Brain microvascular endothelial cell (primary cell): ENCODE results near the gene KLHL29.

Experiments
- DNase-seq: peaks from one replicate; pipeline ENCODE4 v3.0.0-alpha.2; 2020
- H3K27ac ChIP-seq: fragments of 250-450 bp; sonication (Bioruptor Pico); 2 replicates; pipeline ENCODE4 v1.5.1; 2020; ENCODE audit warnings: mild to moderate bottlenecking, moderate library complexity
- H3K27me3 ChIP-seq: fragments of 250-450 bp; sonication (Bioruptor Pico); replicated peaks from 2 replicates; pipeline ENCODE4 v1.5.1; 2020; ENCODE audit warnings: mild to moderate bottlenecking
- H3K36me3 ChIP-seq: fragments of 250-450 bp; sonication (Bioruptor Pico); replicated peaks from 2 replicates; pipeline ENCODE4 v1.5.1; 2020; ENCODE audit warnings: mild to moderate bottlenecking
- H3K4me3 ChIP-seq: 2 replicates; pipeline ENCODE4 v1.5.1; 2011; ENCODE audit warnings: low read depth, mild to moderate bottlenecking, control low read depth, low read length, moderate library complexity
- in situ Hi-C: cut with HindIII; loops from 2 replicates; pipeline ENCODE4 v1.10.0; 2017; ENCODE audit warnings: low sequenced_read_pairs, low pct_ligation_motif_present
- TF ChIP-seq, protein P1 (sequence below): IDR thresholded peaks from 2 replicates; pipeline ENCODE4 v1.5.1; 2011; ENCODE audit warnings: low read depth, mild to moderate bottlenecking, moderate library complexity, low read length, control low read depth, inconsistent platforms; ENCODE audit errors: missing control alignments

The KLHL29 gene

DNA sequence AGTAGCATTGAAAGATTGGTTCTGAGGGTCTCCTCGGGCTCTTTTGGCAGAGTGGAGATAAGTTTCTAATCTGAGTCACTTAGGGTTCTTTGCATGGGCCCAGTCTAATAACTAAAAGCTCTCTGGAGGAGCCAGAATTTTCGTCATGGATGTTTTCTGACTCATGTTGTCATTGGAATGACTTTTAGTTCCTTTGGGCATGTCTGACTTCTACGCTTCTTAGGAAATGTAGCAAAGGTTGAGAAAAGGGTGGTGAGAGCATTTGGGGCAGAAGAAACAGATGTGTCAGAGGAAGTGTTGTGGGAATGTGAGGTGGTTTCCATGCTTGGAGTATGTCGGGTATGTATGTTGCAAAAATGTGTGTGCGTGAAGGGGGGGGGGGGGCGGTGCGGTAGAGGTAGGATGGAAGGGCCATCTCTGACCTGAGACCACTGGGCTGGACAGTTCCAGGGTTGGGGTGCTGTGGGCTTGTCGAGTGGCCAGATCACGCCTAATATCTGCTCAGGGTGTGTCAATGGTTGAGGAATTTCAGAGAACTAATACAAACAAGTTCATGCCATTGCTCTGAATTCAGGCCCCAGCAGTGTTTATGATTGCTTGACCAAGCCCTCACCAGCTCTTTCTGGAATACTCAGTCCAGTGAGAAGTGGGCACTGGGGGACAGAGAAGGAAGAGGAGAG is 26.9 kb downstream of the KLHL29 start:
- peak; percentile 86 for DNase-seq
- H3K27me3 ChIP-seq, result no peaks in the 10 kb centered on the region
- in situ Hi-C loops, result no loop called here

DNA sequence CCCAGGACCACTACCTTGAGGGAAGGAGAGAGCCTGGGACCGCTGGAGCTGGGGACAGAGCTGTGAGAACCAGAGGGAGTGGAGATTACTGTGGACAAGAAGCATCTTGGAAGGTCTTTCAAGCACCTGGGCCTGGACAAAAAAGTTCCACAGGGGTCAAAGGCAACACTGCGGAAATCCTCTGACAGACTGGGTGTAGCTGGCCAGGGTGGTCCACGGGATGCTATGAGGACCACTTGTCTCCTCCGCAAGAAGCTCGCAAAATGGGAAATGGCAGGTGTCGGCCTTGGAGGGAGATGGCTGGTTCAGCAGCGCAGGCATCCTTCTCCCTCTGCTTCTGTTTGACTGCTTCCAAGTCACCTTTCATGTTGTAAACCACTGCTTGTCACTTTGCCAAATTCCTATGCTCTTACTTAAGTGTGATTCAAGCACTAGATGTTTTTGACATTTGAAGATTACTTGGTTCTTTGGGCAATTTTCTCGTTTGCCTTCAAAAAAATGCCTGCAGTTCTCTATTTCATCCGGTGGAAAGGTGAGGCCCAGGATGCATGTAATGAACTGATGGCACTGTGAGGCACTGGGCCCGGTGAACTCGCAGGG is 27.7 kb downstream of the KLHL29 start:
- peak; percentile 53 for DNase-seq
- Histone ChIP-seq H3K4me3 (no peak overlapping the region), H3K27me3 (no peaks in the 10 kb centered on the region), H3K36me3 (no peaks in the 10 kb centered on the region), H3K27ac (peak overlapping the region; percentile 26)
- TF ChIP-seq, protein P1, sequence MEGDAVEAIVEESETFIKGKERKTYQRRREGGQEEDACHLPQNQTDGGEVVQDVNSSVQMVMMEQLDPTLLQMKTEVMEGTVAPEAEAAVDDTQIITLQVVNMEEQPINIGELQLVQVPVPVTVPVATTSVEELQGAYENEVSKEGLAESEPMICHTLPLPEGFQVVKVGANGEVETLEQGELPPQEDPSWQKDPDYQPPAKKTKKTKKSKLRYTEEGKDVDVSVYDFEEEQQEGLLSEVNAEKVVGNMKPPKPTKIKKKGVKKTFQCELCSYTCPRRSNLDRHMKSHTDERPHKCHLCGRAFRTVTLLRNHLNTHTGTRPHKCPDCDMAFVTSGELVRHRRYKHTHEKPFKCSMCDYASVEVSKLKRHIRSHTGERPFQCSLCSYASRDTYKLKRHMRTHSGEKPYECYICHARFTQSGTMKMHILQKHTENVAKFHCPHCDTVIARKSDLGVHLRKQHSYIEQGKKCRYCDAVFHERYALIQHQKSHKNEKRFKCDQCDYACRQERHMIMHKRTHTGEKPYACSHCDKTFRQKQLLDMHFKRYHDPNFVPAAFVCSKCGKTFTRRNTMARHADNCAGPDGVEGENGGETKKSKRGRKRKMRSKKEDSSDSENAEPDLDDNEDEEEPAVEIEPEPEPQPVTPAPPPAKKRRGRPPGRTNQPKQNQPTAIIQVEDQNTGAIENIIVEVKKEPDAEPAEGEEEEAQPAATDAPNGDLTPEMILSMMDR, result no peak
- in situ Hi-C loops, result no loop called here

More for the DNA sequence above, 26.9 kb downstream of the KLHL29 start:
- peak overlapping the region; percentile 39 for H3K27ac ChIP-seq
- no peaks in the 10 kb centered on the region for H3K36me3 ChIP-seq
- H3K4me3 ChIP-seq, result no peak overlapping the region
- TF ChIP-seq, protein P1, result no peak

- in situ Hi-C loops, result no loop called here
- DNase-seq, result no peak
- no peak overlapping the region for H3K4me3 ChIP-seq
- no peaks in the 10 kb centered on the region for H3K36me3 ChIP-seq
- TF ChIP-seq, protein P1, result no peak
- H3K27ac ChIP-seq, result no peak overlapping the region
- no peaks in the 10 kb centered on the region for H3K27me3 ChIP-seq
Observed at GRCh38 chr2:23413641-23414040, 28.7 kb downstream of the KLHL29 start.

DNA sequence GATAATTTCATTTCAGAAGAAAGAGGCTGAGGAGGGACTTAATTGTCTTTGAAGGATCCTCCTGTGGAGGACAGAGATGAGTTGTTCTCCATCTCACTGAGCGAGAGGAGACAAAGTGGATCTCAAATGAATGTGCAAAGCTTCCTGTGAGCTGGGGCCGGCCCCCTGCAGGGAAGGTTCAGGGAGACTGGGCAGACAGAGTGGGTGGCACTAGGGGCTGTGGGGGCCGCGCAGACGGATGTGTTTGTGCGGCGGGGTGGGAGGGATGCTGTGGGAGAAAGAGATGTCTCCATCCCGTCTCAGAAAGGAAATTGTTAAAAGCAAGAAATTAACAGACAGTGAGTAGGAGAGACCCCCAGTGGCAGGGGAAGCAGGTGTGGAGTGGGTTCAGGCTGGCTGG is 29.1 kb downstream of the KLHL29 start:
- TF ChIP-seq, protein P1, result no peak
- Histone ChIP-seq H3K27ac (no peak overlapping the region), H3K27me3 (no peaks in the 10 kb centered on the region), H3K36me3 (no peaks in the 10 kb centered on the region), H3K4me3 (no peak overlapping the region)
- in situ Hi-C loops, result no loop called here
- DNase-seq, result no peak

GRCh38 chr2:23414871-23415270 is 29.9 kb downstream of the KLHL29 start:
- Histone ChIP-seq H3K27ac (no peak overlapping the region), H3K4me3 (no peak overlapping the region), H3K27me3 (no peaks in the 10 kb centered on the region), H3K36me3 (no peaks in the 10 kb centered on the region)
- in situ Hi-C loops, result no loop called here
- TF ChIP-seq, protein P1, result peak; percentile 59
- peak; percentile 34 for DNase-seq
